Keratinocyte (primary cell): ENCODE measurements around the gene DIAPH3. TPM values are rescaled to one million over a fixed set of nuclear protein-coding genes. Genes with fewer than 3 reads are reported as not detected.

Experiments used
- DNase-seq: peaks from one replicate; pipeline ENCODE4 v3.0.0-alpha.2; 2011; ENCODE audit warnings: low read depth, missing footprints, low spot score
- FAIRE-seq: peaks from 2 replicates; lab custom pipeline; 2011; peaks lifted over from hg19 to GRCh38; lab: Jason Lieb, UNC
- H2AFZ ChIP-seq: 2 replicates; pipeline ENCODE4 v1.6.0; 2012; ENCODE audit warnings: low read length, control low read depth, inconsistent platforms; ENCODE audit not compliant: control insufficient read depth
- H3K27ac ChIP-seq: 2 replicates; pipeline ENCODE4 v1.5.1; 2011; ENCODE audit warnings: low read length; ENCODE audit not compliant: control insufficient read depth, insufficient read depth
- H3K27me3 ChIP-seq: 3 replicates; pipeline ENCODE4 v1.6.0; 2011; ENCODE audit warnings: low read length; ENCODE audit not compliant: control insufficient read depth, insufficient read depth; ENCODE audit errors: extremely low read depth
- H3K36me3 ChIP-seq, 2 experiments: 2 replicates in 1 of 2; 3 replicates in 1 of 2; pipeline ENCODE4 v1.5.1; 2011; ENCODE audit warnings: low read length in 2 of 2, mild to moderate bottlenecking in 1 of 2; ENCODE audit not compliant: control insufficient read depth in 2 of 2, insufficient read depth in 2 of 2; ENCODE audit errors: extremely low read depth in 1 of 2
- H3K4me1 ChIP-seq: 3 replicates; pipeline ENCODE4 v1.5.1; 2011; ENCODE audit warnings: low read length; ENCODE audit not compliant: control insufficient read depth, insufficient read depth; ENCODE audit errors: extremely low read depth
- H3K4me2 ChIP-seq: 3 replicates; pipeline ENCODE4 v1.6.0; 2011; ENCODE audit warnings: low read depth, low read length; ENCODE audit not compliant: control insufficient read depth, insufficient read depth; ENCODE audit errors: extremely low read depth
- H3K4me3 ChIP-seq, 3 experiments: fragments of 200-600 bp in 1 of 3; sonication (generic) in 1 of 3; 2 replicates in 2 of 3; 3 replicates in 1 of 3; pipeline ENCODE4 v1.5.1; 2011 to 2016; ENCODE audit warnings: low read length in 3 of 3, mild to moderate bottlenecking in 3 of 3, control low read depth in 2 of 3, inconsistent platforms in 1 of 3, low read depth in 1 of 3, mixed read lengths in 1 of 3, mixed run types in 1 of 3, moderate library complexity in 1 of 3; ENCODE audit not compliant: control insufficient read depth in 2 of 3, insufficient read depth in 2 of 3; ENCODE audit errors: extremely low read depth in 1 of 3
- H3K79me2 ChIP-seq: 2 replicates; pipeline ENCODE4 v1.6.0; 2012; ENCODE audit warnings: low read length; ENCODE audit not compliant: control insufficient read depth, insufficient read depth
- H3K9ac ChIP-seq: 3 replicates; pipeline ENCODE4 v1.6.0; 2011; ENCODE audit warnings: low read length; ENCODE audit not compliant: control insufficient read depth, insufficient read depth; ENCODE audit errors: extremely low read depth
- H3K9me1 ChIP-seq: 3 replicates; pipeline ENCODE4 v1.6.0; 2011; ENCODE audit warnings: low read length; ENCODE audit not compliant: control insufficient read depth, insufficient read depth; ENCODE audit errors: extremely low read depth
- H3K9me3 ChIP-seq: 2 replicates; pipeline ENCODE4 v1.5.1; 2012; ENCODE audit warnings: low read depth, low read length; ENCODE audit not compliant: control insufficient read depth
- H4K20me1 ChIP-seq: 3 replicates; pipeline ENCODE4 v1.6.0; 2011; ENCODE audit warnings: low read length; ENCODE audit not compliant: control insufficient read depth, insufficient read depth; ENCODE audit errors: extremely low read depth
- CTCF ChIP-seq, 3 experiments: IDR thresholded peaks in 1 of 3; conservative IDR thresholded peaks in 1 of 3; optimal IDR thresholded peaks in 1 of 3; 2 replicates in 2 of 3; 3 replicates in 1 of 3; pipeline versions ENCODE3 to v1.5.1; 2011; ENCODE audit warnings: low read length in 3 of 3, mild to moderate bottlenecking in 3 of 3, moderate library complexity in 2 of 3, control low read depth in 1 of 3, inconsistent platforms in 1 of 3; ENCODE audit not compliant: insufficient read depth in 2 of 3; ENCODE audit errors: extremely low read depth in 1 of 3
- EZH2 ChIP-seq: IDR thresholded peaks from one replicate; pipeline ENCODE4 v1.6.1; 2012; ENCODE audit warnings: inconsistent platforms, mild to moderate bottlenecking, low read length, moderate library complexity
- dilution Hi-C: fragments of 300-500 bp; cut with MboI; formaldehyde crosslinking; loops from one replicate; pipeline ENCODE4 v1.7.0; 2020; ENCODE audit warnings: low sequenced_read_pairs; ENCODE audit not compliant: extremely low pct_ligation_motif_present
- polyA plus RNA-seq, 5 experiments: library from polyadenylated mRNA; depleted of rRNA in 3 of 5; stranded (reverse) in 3 of 5; stranded (forward) in 1 of 5; unstranded in 1 of 5; fragments of >200 nt; gene quantifications; 1 replicate in 1 of 5; 2 replicates in 3 of 5; 3 replicates in 1 of 5; pipeline versions ENCODE4 v1.2.1 to v1.2.3, GENCODE V29; 2011 to 2012; ENCODE audit warnings: missing spikeins in 2 of 5, low read depth in 1 of 5, low replicate concordance in 1 of 5

Gene DIAPH3
- polyA plus RNA-seq, 1 donor (not counting 4 experiments of a cell fraction or from before 2014, with no cell fraction given): 9.0 TPM

- H4K20me1 ChIP-seq: no peaks in the 10 kb centered on the region
- H3K9ac ChIP-seq: no peak overlapping the region
- FAIRE-seq (no peak), DNase-seq (no peak)
- no peaks in the 10 kb centered on the region for H3K27me3 ChIP-seq
- no peak overlapping the region for H3K4me2 ChIP-seq
- no peaks in the 10 kb centered on the region for H3K9me1 ChIP-seq
- dilution Hi-C loops: no loop called here
- H3K79me2 ChIP-seq: no peaks in the 10 kb centered on the region
- no peak overlapping the region for H2AFZ ChIP-seq
- peaks cover 13% of the 10 kb centered on the region for H3K4me1 ChIP-seq
- H3K27ac ChIP-seq: no peak overlapping the region
- no peak overlapping the region for H3K4me3 ChIP-seq
- no peaks in the 10 kb centered on the region for H3K9me3 ChIP-seq
- TF ChIP-seq EZH2: no peak
- TF ChIP-seq CTCF (optimal IDR thresholded peaks at IDR 0.05 in 1 of 3, IDR thresholded peaks at IDR 0.05 in 1 of 3, conservative IDR thresholded peaks at IDR 0.05 in 1 of 3; ENCODE audit: extremely low read depth in 1 of 3, insufficient read depth in 2 of 3, low read length in 3 of 3): no peak
- H3K36me3 ChIP-seq: no peaks in the 10 kb centered on the region
Measured at GRCh38 chr13:59742467-59742866, 421.3 kb downstream of the DIAPH3 start.

GRCh38 chr13:59738921-59739320 is 424.8 kb downstream of the DIAPH3 start:
- Histone ChIP-seq H2AFZ (no peak overlapping the region), H3K9me3 (no peaks in the 10 kb centered on the region), H3K9ac (no peak overlapping the region), H3K79me2 (no peaks in the 10 kb centered on the region), H4K20me1 (no peaks in the 10 kb centered on the region), H3K4me1 (no peaks in the 10 kb centered on the region), H3K4me3 (no peak overlapping the region), H3K36me3 (no peaks in the 10 kb centered on the region), H3K9me1 (no peaks in the 10 kb centered on the region), H3K27me3 (no peaks in the 10 kb centered on the region), H3K4me2 (no peak overlapping the region), H3K27ac (no peak overlapping the region)
- dilution Hi-C loops: no loop called here
- FAIRE-seq (no peak), DNase-seq (no peak)
- no peak for TF ChIP-seq EZH2
- no peak for TF ChIP-seq CTCF (optimal IDR thresholded peaks at IDR 0.05 in 1 of 3, IDR thresholded peaks at IDR 0.05 in 1 of 3, conservative IDR thresholded peaks at IDR 0.05 in 1 of 3; ENCODE audit: extremely low read depth in 1 of 3, insufficient read depth in 2 of 3, low read length in 3 of 3)
